GM12878 (cell line): Measurements from ENCODE around the gene BCAR3.

Experiments
- GABPA ChIP-seq: IDR thresholded peaks from 2 replicates; pipeline ENCODE4 v1.6.1; 2014; ENCODE audit warnings: antibody characterized with exemption, low read depth, mild to moderate bottlenecking, inconsistent platforms
- JUND ChIP-seq: IDR thresholded peaks from 2 replicates; pipeline ENCODE4 v1.6.1; 2012; ENCODE audit warnings: low read depth, mild to moderate bottlenecking, low read length, improper control_type of control experiment, moderate library complexity
- SMARCA5 ChIP-seq: fragments of 450-650 bp; IDR thresholded peaks from 2 replicates; pipeline ENCODE4 v1.6.1; 2017; ENCODE audit warnings: mild to moderate bottlenecking

DNA sequence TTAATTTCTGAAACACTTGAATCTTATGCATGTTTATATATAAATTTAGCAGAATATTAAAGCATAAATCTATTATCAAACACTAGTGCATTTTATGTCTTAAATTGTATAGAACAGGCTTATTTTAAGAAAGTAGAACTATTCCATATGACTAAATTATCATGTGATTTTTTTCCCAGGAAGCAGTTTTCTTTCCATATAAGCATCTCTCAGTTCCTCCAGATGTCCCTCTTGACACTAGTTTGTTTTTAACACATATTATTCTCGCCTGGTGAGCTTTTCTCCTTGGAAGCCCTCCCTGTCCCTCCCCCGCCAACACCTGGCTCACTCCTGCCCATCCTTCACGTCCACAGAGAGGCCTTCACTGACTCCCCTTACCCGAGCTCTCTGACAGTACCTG is 48.3 kb upstream of the BCAR3 start:
- no peak for TF ChIP-seq GABPA
- no peak for TF ChIP-seq JUND
- TF ChIP-seq SMARCA5 = no peak
